H1 (cell line): Measurements from ENCODE around the gene CASP9. TPM values are rescaled to one million over a fixed set of nuclear protein-coding genes. Genes with fewer than 3 reads are reported as not detected.

Experiments
- SRF ChIP-seq: IDR thresholded peaks from 2 replicates; pipeline ENCODE4 v1.6.1; 2011; ENCODE audit warnings: mild to moderate bottlenecking, low read depth, low read length, moderate library complexity
- polyA plus RNA-seq, 7 experiments: library from polyadenylated mRNA; depleted of rRNA in 3 of 7; stranded (reverse) in 5 of 7; unstranded in 2 of 7; fragments of >200 nt in 5 of 7; fragments of 200-250 nt in 2 of 7; gene quantifications; 1 replicate in 5 of 7; 2 replicates in 1 of 7; 4 replicates in 1 of 7; pipeline versions ENCODE4 v1.2.1 to v1.2.3, GENCODE V29; 2011 to 2013; ENCODE audit warnings: missing spikeins in 2 of 7, mixed read lengths in 2 of 7
- total RNA-seq: library from RNA; stranded (reverse); fragmentation: NEBNext Ultra II Directional; extraction: Animal tissue kit (Norgen Biotek cat#: 25700); gene quantifications from 2 replicates; pipeline ENCODE4 v1.2.1, GENCODE V29; 2021

Gene CASP9
- total and polyA plus RNA-seq, 2 of the 8 experiments (the other 6 are each of a cell fraction or from before 2014, with no cell fraction given): 14.8 to 36.3 TPM

- no peak for TF ChIP-seq SRF
- TF ChIP-seq, all 59 proteins: peak for 15
Observed at GRCh38 chr1:15508700-15509487, 15.1 kb downstream of the CASP9 start (continued).
